ENCODE measurements around the gene ISCA2.

Gene ISCA2

DNA sequence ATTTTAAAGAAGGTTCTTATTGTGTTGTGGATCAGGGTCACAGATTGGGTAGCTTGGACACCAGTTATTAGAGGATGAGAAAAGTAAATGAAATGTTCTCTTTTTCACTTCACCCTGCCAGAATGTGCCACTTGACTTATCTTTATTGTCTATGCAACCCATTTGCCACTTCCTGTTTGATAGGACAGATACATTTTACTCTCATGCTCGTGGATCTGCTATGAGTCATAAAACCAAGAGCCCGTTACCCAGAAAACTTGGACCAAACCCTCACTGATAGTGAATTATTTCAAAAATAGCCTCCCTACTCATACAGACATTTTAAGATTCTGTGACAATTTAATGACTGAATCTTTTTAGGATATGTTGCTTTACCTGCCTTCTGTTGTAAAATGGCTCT, 1.8 kb downstream of the ISCA2 start:
- peak overlapping the region; percentile 89 for H3K4me2 ChIP-seq (ENCODE audit: low read depth, low read length, poor library complexity, severe bottlenecking)

DNA sequence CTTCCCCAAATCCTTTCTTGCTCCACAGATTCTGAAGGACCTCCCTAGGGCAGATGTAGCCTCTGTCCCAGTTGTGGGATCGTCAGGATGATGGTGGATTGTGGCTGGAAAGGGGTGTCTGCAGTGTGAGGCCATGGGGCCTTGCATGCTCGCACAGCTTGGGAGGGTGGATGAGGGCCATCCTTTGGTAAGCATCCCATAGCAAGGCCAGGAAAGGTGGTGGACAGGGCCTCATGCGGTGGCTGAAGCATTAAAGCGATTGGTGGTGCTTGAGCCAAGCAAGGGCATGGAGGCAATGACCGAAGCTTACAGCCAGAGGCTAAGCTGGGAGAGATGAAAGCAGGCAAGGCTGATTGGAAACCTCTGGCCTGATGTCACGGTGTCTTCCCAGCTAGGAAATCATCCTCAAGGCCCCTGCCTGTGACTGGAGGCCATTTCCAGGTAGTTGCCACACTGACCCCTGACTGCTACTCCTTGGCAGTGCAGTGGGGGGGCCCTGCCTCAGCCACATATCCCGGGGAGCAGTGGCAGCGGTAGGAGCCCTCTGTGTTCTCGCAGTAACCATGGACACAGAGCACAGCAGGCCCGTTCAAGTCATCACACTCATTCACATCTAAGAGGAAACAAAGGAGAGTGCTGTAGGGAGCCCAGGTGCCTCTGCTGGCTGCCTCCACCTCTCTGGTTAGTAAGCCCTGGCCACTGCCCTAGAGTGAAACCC, 7.0 kb downstream of the ISCA2 start:
- H3K4me1 ChIP-seq (ENCODE audit: insufficient read depth, low read length, poor library complexity, severe bottlenecking): peaks cover 11% of the 10 kb centered on the region
- no peak overlapping the region for H2AFZ ChIP-seq (ENCODE audit: low read length)
- H4K20me1 ChIP-seq (ENCODE audit: insufficient read depth, low read length, poor library complexity, severe bottlenecking): no peaks in the 10 kb centered on the region
- H3K27me3 ChIP-seq (ENCODE audit: insufficient read depth, low read length, poor library complexity, severe bottlenecking): no peaks in the 10 kb centered on the region
- no peak overlapping the region for H3K4me2 ChIP-seq (ENCODE audit: low read depth, low read length, poor library complexity, severe bottlenecking)
- no peaks in the 10 kb centered on the region for H3K36me3 ChIP-seq (ENCODE audit: insufficient read depth, low read length)
- H3F3A ChIP-seq (ENCODE audit: low read depth): peaks cover 5% of the 10 kb centered on the region
- H3K9ac ChIP-seq (ENCODE audit: low read depth, low read length, poor library complexity, severe bottlenecking): no peak overlapping the region
- peaks cover 8% of the 10 kb centered on the region; the same call in 1 of the 2 replicates for H3K79me2 ChIP-seq (ENCODE audit: insufficient read depth, low read length)
- H3K9me3 ChIP-seq (ENCODE audit: insufficient read depth, low read depth, low read length): no peaks in the 10 kb centered on the region
- no peak overlapping the region for H3K4me3 ChIP-seq (ENCODE audit: low read length, poor library complexity, severe bottlenecking)
- no peaks in the 10 kb centered on the region for H3K9me2 ChIP-seq (replicated peaks; ENCODE audit: low read depth, low read length)
- no peak for TF ChIP-seq EZH2phosphoT487 (IDR thresholded peaks at IDR 0.05; ENCODE audit: borderline replicate concordance)
- TF ChIP-seq, protein P1, sequence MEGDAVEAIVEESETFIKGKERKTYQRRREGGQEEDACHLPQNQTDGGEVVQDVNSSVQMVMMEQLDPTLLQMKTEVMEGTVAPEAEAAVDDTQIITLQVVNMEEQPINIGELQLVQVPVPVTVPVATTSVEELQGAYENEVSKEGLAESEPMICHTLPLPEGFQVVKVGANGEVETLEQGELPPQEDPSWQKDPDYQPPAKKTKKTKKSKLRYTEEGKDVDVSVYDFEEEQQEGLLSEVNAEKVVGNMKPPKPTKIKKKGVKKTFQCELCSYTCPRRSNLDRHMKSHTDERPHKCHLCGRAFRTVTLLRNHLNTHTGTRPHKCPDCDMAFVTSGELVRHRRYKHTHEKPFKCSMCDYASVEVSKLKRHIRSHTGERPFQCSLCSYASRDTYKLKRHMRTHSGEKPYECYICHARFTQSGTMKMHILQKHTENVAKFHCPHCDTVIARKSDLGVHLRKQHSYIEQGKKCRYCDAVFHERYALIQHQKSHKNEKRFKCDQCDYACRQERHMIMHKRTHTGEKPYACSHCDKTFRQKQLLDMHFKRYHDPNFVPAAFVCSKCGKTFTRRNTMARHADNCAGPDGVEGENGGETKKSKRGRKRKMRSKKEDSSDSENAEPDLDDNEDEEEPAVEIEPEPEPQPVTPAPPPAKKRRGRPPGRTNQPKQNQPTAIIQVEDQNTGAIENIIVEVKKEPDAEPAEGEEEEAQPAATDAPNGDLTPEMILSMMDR (conservative IDR thresholded peaks at IDR 0.05; ENCODE audit: low read length): no peak

More for the DNA sequence above, 1.8 kb downstream of the ISCA2 start:
- H3K27me3 ChIP-seq (ENCODE audit: insufficient read depth, low read length, poor library complexity, severe bottlenecking): no peaks in the 10 kb centered on the region
- H4K20me1 ChIP-seq (ENCODE audit: insufficient read depth, low read length, poor library complexity, severe bottlenecking): peaks cover 7% of the 10 kb centered on the region
- peaks cover 45% of the 10 kb centered on the region for H3K4me1 ChIP-seq (ENCODE audit: insufficient read depth, low read length, poor library complexity, severe bottlenecking)
- no peak overlapping the region for H2AFZ ChIP-seq (ENCODE audit: low read length)
- no peaks in the 10 kb centered on the region for H3K36me3 ChIP-seq (ENCODE audit: insufficient read depth, low read length)
- H3K9me2 ChIP-seq (replicated peaks; ENCODE audit: low read depth, low read length): no peaks in the 10 kb centered on the region
- TF ChIP-seq EZH2phosphoT487 (IDR thresholded peaks at IDR 0.05; ENCODE audit: borderline replicate concordance): no peak
- TF ChIP-seq, protein P1 (conservative IDR thresholded peaks at IDR 0.05; ENCODE audit: low read length): no peak
- H3K4me3 ChIP-seq (ENCODE audit: low read length, poor library complexity, severe bottlenecking): peak overlapping the region; percentile 98
- H3F3A ChIP-seq (ENCODE audit: low read depth): peaks cover 13% of the 10 kb centered on the region
- no peaks in the 10 kb centered on the region for H3K9me3 ChIP-seq (ENCODE audit: insufficient read depth, low read depth, low read length)
- H3K9ac ChIP-seq (ENCODE audit: low read depth, low read length, poor library complexity, severe bottlenecking): peak overlapping the region; percentile 90
- peaks cover 37% of the 10 kb centered on the region for H3K79me2 ChIP-seq (ENCODE audit: insufficient read depth, low read length)

DNA sequence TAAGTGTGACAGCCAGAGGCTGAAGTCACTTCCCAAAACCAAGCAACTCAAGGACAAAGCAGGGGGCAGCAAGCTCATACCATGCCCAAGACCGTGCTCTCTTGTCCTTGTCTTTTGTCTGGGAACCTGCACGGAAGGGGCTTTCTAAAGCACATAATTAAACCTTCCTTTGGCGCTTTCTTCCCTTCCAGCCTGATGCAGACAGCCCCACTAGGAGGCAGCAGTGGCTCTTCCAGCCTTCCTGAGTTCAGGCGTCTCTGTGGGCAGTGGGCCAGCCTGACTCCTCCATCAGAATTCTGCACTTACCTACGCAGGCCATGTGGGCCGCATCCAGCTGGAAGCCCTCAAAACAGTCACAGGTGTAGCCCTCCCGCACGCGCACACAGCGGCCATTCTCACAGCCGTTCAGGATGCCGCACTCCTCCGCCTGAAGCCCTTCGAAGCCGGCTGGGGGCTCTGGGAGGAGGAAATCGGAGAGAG, 7.6 kb downstream of the ISCA2 start:
- Histone ChIP-seq H3K79me2 (ENCODE audit: insufficient read depth, low read length) (peaks cover 8% of the 10 kb centered on the region; the same call in 1 of the 2 replicates), H3K4me2 (ENCODE audit: low read depth, low read length, poor library complexity, severe bottlenecking) (no peak overlapping the region), H3F3A (ENCODE audit: low read depth) (no peaks in the 10 kb centered on the region), H2AFZ (ENCODE audit: low read length) (no peak overlapping the region), H4K20me1 (ENCODE audit: insufficient read depth, low read length, poor library complexity, severe bottlenecking) (no peaks in the 10 kb centered on the region), H3K27me3 (ENCODE audit: insufficient read depth, low read length, poor library complexity, severe bottlenecking) (no peaks in the 10 kb centered on the region), H3K36me3 (ENCODE audit: insufficient read depth, low read length) (no peaks in the 10 kb centered on the region), H3K9me3 (ENCODE audit: insufficient read depth, low read depth, low read length) (no peaks in the 10 kb centered on the region), H3K4me3 (ENCODE audit: low read length, poor library complexity, severe bottlenecking) (no peak overlapping the region), H3K4me1 (ENCODE audit: insufficient read depth, low read length, poor library complexity, severe bottlenecking) (peaks cover 5% of the 10 kb centered on the region), H3K9ac (ENCODE audit: low read depth, low read length, poor library complexity, severe bottlenecking) (no peak overlapping the region), H3K9me2 (replicated peaks; ENCODE audit: low read depth, low read length) (no peaks in the 10 kb centered on the region)
- TF ChIP-seq, protein P1 (conservative IDR thresholded peaks at IDR 0.05; ENCODE audit: low read length): peak; percentile 54
- TF ChIP-seq EZH2phosphoT487 (IDR thresholded peaks at IDR 0.05; ENCODE audit: borderline replicate concordance): no peak

Measured in Loucy (cell line).